ENCODE results near the gene ELMO3.

DNA sequence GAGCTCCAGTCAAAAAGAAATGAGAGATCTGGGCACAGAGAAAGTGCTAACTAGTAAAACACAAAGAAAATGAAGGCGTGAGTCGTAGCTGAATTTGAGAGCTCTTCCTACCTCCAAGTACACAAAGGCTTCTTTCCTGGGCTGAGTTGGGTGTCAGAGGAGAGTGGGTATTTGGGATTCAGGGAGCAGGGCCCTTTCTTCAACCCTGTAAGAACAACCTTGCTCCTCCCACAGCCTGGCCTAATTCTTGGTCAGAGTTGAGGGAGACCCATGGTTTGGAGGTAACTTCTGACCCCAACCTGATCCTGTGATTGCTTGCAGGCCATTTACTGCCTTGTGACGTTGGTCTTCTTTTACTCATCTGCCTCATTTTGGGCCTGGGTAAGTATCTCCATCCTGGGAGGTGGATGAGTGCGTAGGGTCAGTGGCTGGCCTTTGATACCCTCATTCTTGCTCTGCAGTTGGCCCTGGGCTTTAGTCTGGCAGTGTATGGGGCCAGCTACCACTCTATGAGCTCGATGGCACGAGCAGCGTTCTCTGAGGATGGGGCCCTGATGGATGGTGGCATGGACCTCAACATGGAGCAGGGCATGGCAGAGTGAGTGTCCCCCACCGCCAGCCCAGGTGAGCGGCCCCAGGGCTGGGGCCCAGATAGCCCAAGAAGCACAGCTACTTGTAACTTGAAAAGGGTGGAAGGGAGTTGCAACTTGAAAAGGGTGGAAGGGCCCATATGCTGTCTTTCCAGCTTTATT lies 29.3 kb downstream of the ELMO3 start:
- TF ChIP-seq, protein P1, sequence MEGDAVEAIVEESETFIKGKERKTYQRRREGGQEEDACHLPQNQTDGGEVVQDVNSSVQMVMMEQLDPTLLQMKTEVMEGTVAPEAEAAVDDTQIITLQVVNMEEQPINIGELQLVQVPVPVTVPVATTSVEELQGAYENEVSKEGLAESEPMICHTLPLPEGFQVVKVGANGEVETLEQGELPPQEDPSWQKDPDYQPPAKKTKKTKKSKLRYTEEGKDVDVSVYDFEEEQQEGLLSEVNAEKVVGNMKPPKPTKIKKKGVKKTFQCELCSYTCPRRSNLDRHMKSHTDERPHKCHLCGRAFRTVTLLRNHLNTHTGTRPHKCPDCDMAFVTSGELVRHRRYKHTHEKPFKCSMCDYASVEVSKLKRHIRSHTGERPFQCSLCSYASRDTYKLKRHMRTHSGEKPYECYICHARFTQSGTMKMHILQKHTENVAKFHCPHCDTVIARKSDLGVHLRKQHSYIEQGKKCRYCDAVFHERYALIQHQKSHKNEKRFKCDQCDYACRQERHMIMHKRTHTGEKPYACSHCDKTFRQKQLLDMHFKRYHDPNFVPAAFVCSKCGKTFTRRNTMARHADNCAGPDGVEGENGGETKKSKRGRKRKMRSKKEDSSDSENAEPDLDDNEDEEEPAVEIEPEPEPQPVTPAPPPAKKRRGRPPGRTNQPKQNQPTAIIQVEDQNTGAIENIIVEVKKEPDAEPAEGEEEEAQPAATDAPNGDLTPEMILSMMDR (IDR thresholded peaks at IDR 0.05; ENCODE audit: low read depth, low read length, missing input control): no peak
- TF ChIP-seq TAF1 (conservative IDR thresholded peaks at IDR 0.05): no peak
